H1 (cell line): Measurements from ENCODE around the gene AFG1L.

Experiments
- CTCF ChIP-seq, 3 experiments: IDR thresholded peaks; 1 replicate in 2 of 3; 2 replicates in 1 of 3; pipeline versions ENCODE4 v1.5.1 to v1.6.1; 2011; ENCODE audit warnings: low read length in 3 of 3, mild to moderate bottlenecking in 3 of 3, inconsistent platforms in 2 of 3, low read depth in 1 of 3, moderate library complexity in 1 of 3; ENCODE audit not compliant: insufficient read depth in 1 of 3; ENCODE audit errors: control extremely low read depth in 1 of 3
- EZH2 ChIP-seq: fragments of 200-600 bp; sonication (generic); IDR thresholded peaks from 2 replicates; pipeline ENCODE4 v1.7.1; 2012; ENCODE audit warnings: low read depth, mild to moderate bottlenecking, moderate library complexity, low read length, inconsistent platforms; ENCODE audit not compliant: severe bottlenecking

- TF ChIP-seq CTCF (IDR thresholded peaks at IDR 0.05; ENCODE audit: control extremely low read depth in 1 of 3, insufficient read depth in 1 of 3, low read depth in 1 of 3, low read length in 3 of 3): no peak
- TF ChIP-seq EZH2: no peak
Observed at GRCh38 chr6:108528878-108529277, 234.0 kb downstream of the AFG1L start.
